ENCODE results near the gene FLRT2. TPM values are rescaled to one million over a fixed set of nuclear protein-coding genes. Genes with fewer than 3 reads are reported as not detected.
A peak's percentile ranks its signal among the peaks of the same experiment; 100 is the strongest.

The FLRT2 gene
- total RNA-seq, 2 experiments from 2014 or later: not detected

GRCh38 chr14:85517114-85517688, 12.7 kb upstream of the FLRT2 start:
- no peaks in the 10 kb centered on the region for H3K36me3 Mint-ChIP-seq (ENCODE audit: low read depth)

DNA sequence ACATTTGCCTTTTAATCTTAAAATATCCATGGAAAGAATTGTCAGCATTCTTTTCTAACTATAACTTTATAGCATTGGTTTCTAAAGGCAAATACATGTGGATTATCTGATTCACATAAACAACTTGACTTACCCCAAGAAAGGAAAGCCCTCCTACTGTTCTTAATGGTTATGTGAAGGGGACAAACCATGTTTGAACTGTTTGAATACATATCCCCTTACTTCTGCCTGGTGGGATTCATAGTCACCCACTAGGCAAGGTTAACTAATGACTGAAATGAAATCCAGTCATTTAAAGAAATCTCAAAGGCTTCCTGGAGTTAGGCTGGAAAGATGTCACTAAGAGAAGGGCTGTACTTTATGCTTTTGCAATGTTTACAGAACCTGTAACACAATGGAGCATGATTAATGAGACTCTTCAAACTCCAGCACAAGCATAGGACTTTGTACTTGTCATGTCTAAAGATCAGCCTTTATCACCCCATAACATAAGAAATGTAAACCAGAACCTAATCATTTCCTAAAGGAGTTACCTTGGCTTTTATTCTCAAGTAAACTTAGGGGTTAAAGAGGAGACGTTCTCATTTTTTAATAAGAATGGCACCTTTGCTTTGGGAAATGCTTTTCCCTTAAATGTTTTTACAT, 10.2 kb upstream of the FLRT2 start:
- ChIA-PET POLR2A (no interaction called here), CTCF (no interaction called here)
- ATAC-seq: no peak
- no peaks in the 10 kb centered on the region for H3K4me1 Mint-ChIP-seq (ENCODE audit: low read depth)
- H3K27me3 Mint-ChIP-seq (ENCODE audit: low read depth): no peaks in the 10 kb centered on the region
- no peaks in the 10 kb centered on the region for H3K9me3 Mint-ChIP-seq (ENCODE audit: insufficient read depth)
- no peak for DNase-seq
- no peaks in the 10 kb centered on the region for H3K36me3 Mint-ChIP-seq (ENCODE audit: low read depth)
- H3K4me3 Mint-ChIP-seq: no peak overlapping the region
- H3K27ac Mint-ChIP-seq: no peak overlapping the region

More at GRCh38 chr14:85517114-85517688, 12.7 kb upstream of the FLRT2 start:
- no peak for ATAC-seq
- POLR2A ChIA-PET: no interaction called here
- H3K9me3 Mint-ChIP-seq (ENCODE audit: insufficient read depth): no peaks in the 10 kb centered on the region
- DNase-seq: no peak
- H3K27me3 Mint-ChIP-seq (ENCODE audit: low read depth): no peaks in the 10 kb centered on the region
- CTCF ChIA-PET: no interaction called here
- no peak overlapping the region for H3K4me3 Mint-ChIP-seq
- H3K4me1 Mint-ChIP-seq (ENCODE audit: low read depth): no peaks in the 10 kb centered on the region
- H3K27ac Mint-ChIP-seq: no peak overlapping the region

GRCh38 chr14:85520581-85520980, 9.4 kb upstream of the FLRT2 start:
- ATAC-seq (no peak), DNase-seq (no peak)
- Mint-ChIP-seq H3K4me3 (no peak overlapping the region), H3K36me3 (ENCODE audit: low read depth) (no peaks in the 10 kb centered on the region), H3K27ac (no peak overlapping the region), H3K4me1 (ENCODE audit: low read depth) (no peaks in the 10 kb centered on the region), H3K27me3 (ENCODE audit: low read depth) (no peaks in the 10 kb centered on the region), H3K9me3 (ENCODE audit: insufficient read depth) (no peaks in the 10 kb centered on the region)
- CTCF ChIA-PET: no interaction called here
- POLR2A ChIA-PET: no interaction called here

GRCh38 chr14:85523624-85524023, 6.3 kb upstream of the FLRT2 start:
- no peak for DNase-seq
- no peak overlapping the region for H3K4me3 Mint-ChIP-seq

GRCh38 chr14:85527006-85527405, 2.9 kb upstream of the FLRT2 start:
- Mint-ChIP-seq H3K36me3 (ENCODE audit: low read depth) (peaks cover 5% of the 10 kb centered on the region), H3K9me3 (ENCODE audit: insufficient read depth) (no peaks in the 10 kb centered on the region)
- ATAC-seq: no peak

More at GRCh38 chr14:85523624-85524023, 6.3 kb upstream of the FLRT2 start:
- Mint-ChIP-seq H3K36me3 (ENCODE audit: low read depth) (no peaks in the 10 kb centered on the region), H3K27me3 (ENCODE audit: low read depth) (peaks cover 7% of the 10 kb centered on the region), H3K27ac (no peak overlapping the region), H3K4me1 (ENCODE audit: low read depth) (no peaks in the 10 kb centered on the region), H3K9me3 (ENCODE audit: insufficient read depth) (no peaks in the 10 kb centered on the region)
- ATAC-seq: no peak
- ChIA-PET POLR2A (no interaction called here), CTCF (no interaction called here)

GRCh38 chr14:85527445-85528035, 2.4 kb upstream of the FLRT2 start:
- H3K4me3 Mint-ChIP-seq: no peak overlapping the region
- peaks cover 16% of the 10 kb centered on the region for H3K4me1 Mint-ChIP-seq (ENCODE audit: low read depth)
- ChIA-PET CTCF (no interaction called here), POLR2A (no interaction called here)
- H3K27me3 Mint-ChIP-seq (ENCODE audit: low read depth): peaks cover 45% of the 10 kb centered on the region
- ATAC-seq (no peak), DNase-seq (no peak)
- no peaks in the 10 kb centered on the region for H3K9me3 Mint-ChIP-seq (ENCODE audit: insufficient read depth)
- H3K27ac Mint-ChIP-seq: no peak overlapping the region
- peaks cover 7% of the 10 kb centered on the region for H3K36me3 Mint-ChIP-seq (ENCODE audit: low read depth)

More at GRCh38 chr14:85527006-85527405, 2.9 kb upstream of the FLRT2 start:
- ChIA-PET POLR2A (no interaction called here), CTCF (no interaction called here)
- Mint-ChIP-seq H3K4me1 (ENCODE audit: low read depth) (peaks cover 12% of the 10 kb centered on the region), H3K27ac (no peak overlapping the region), H3K4me3 (no peak overlapping the region), H3K27me3 (ENCODE audit: low read depth) (peaks cover 40% of the 10 kb centered on the region)
- no peak for DNase-seq

DNA sequence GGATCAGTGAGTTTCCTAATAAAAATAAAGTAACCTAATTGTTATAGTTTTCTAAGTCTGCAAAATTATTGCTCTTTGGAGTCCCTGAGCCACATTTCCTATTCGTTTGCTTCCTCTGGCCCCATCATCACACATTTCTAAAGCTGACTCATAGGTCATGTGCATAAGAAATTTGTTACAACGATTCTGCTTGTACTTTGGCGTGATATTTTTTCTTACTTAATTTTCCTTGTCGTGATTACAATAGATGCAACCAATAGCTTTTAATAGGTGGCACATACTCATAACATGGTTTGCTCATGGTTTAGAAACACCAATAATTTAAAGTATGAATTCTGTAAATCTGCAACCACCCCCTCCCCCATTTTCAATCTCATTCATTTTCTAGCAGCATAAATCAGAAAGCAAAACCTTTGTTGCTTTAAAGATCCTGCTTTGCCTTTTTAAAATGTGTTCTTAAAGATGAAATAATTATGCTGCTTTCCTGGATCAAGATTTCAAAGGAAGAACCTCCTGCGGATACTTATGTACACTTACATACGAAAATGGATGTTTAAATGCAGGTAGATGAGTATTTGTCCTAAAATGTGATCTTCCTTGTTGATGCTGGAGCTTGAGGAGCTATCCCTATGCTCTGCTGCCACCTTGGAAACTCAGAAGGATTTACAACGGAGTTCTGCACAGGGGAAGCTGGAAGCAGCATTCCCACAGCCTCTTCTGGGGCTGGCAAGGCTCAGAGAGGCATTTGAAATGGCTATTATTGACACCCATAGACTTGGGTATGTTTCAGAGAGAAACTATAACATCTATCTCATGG, 1.7 kb upstream of the FLRT2 start:
- Mint-ChIP-seq H3K36me3 (ENCODE audit: low read depth) (peaks cover 7% of the 10 kb centered on the region), H3K27ac (no peak overlapping the region), H3K4me1 (ENCODE audit: low read depth) (peaks cover 20% of the 10 kb centered on the region), H3K4me3 (no peak overlapping the region), H3K9me3 (ENCODE audit: insufficient read depth) (no peaks in the 10 kb centered on the region), H3K27me3 (ENCODE audit: low read depth) (peaks cover 51% of the 10 kb centered on the region)
- CTCF ChIA-PET: no interaction called here
- no peak for ATAC-seq
- POLR2A ChIA-PET: no interaction called here
- DNase-seq: no peak

GRCh38 chr14:85528897-85529631, 880 bp upstream of the FLRT2 start:
- H3K36me3 Mint-ChIP-seq (ENCODE audit: low read depth): peaks cover 7% of the 10 kb centered on the region
- no peak for DNase-seq
- H3K4me3 Mint-ChIP-seq: no peak overlapping the region
- no peaks in the 10 kb centered on the region for H3K9me3 Mint-ChIP-seq (ENCODE audit: insufficient read depth)
- no peak overlapping the region for H3K27ac Mint-ChIP-seq
- H3K4me1 Mint-ChIP-seq (ENCODE audit: low read depth): peaks cover 20% of the 10 kb centered on the region
- CTCF ChIA-PET: no interaction called here
- peaks cover 54% of the 10 kb centered on the region for H3K27me3 Mint-ChIP-seq (ENCODE audit: low read depth)
- POLR2A ChIA-PET: no interaction called here
- no peak for ATAC-seq

DNA sequence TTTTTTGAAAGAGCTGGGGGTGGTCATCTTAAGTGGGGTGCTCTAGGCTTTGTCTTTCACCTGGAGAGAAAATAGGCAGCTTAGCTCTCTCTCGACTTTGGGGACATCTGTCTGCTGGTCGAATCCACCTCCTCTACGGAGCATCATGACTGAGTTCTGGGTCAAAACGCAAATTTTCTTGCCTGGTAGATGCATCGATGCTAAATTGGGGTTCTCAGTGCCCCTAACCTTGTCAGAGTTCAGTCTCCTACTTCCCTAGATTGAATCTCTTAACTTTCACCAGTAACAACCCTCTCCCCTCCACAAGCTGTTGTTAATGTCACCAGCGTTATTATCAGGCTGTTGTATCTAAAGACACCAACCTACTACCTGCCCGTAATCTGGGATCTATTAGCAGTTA, 682 bp downstream of the FLRT2 start:
- DNase-seq (no peak), ATAC-seq (no peak)
- CTCF ChIA-PET: no interaction called here
- Mint-ChIP-seq H3K27ac (no peak overlapping the region), H3K36me3 (ENCODE audit: low read depth) (peaks cover 7% of the 10 kb centered on the region), H3K4me3 (no peak overlapping the region), H3K4me1 (ENCODE audit: low read depth) (peaks cover 20% of the 10 kb centered on the region), H3K9me3 (ENCODE audit: insufficient read depth) (no peaks in the 10 kb centered on the region), H3K27me3 (ENCODE audit: low read depth) (peaks cover 70% of the 10 kb centered on the region)
- POLR2A ChIA-PET: no interaction called here

DNA sequence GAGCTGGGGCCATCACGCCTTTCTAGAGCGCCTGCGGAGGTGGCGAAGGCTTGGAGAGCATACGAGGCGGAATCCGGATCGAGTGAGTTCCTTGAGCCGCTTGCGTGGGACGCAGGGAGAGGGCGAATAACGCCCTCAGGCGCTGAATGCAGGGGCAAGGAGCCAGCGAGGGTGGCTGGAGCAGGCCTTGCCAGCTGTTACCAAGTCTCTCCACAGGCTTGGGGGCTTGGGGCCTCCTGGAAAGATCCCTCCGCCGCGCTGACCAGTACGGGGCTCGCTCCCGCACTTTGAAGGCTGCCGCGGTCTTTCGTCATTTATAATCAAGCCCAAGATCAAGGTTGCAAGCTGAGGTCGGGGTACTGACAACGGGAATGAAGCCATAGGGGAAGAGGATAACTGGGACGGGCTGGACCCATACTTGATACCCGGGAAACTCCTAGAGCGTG, 1.2 kb downstream of the FLRT2 start:
- CTCF ChIA-PET: no interaction called here
- Mint-ChIP-seq H3K27me3 (ENCODE audit: low read depth) (peaks cover 74% of the 10 kb centered on the region), H3K4me3 (no peak overlapping the region), H3K4me1 (ENCODE audit: low read depth) (peaks cover 20% of the 10 kb centered on the region), H3K9me3 (ENCODE audit: insufficient read depth) (no peaks in the 10 kb centered on the region), H3K27ac (no peak overlapping the region), H3K36me3 (ENCODE audit: low read depth) (peaks cover 7% of the 10 kb centered on the region)
- DNase-seq (no peak), ATAC-seq (no peak)
- POLR2A ChIA-PET: no interaction called here

DNA sequence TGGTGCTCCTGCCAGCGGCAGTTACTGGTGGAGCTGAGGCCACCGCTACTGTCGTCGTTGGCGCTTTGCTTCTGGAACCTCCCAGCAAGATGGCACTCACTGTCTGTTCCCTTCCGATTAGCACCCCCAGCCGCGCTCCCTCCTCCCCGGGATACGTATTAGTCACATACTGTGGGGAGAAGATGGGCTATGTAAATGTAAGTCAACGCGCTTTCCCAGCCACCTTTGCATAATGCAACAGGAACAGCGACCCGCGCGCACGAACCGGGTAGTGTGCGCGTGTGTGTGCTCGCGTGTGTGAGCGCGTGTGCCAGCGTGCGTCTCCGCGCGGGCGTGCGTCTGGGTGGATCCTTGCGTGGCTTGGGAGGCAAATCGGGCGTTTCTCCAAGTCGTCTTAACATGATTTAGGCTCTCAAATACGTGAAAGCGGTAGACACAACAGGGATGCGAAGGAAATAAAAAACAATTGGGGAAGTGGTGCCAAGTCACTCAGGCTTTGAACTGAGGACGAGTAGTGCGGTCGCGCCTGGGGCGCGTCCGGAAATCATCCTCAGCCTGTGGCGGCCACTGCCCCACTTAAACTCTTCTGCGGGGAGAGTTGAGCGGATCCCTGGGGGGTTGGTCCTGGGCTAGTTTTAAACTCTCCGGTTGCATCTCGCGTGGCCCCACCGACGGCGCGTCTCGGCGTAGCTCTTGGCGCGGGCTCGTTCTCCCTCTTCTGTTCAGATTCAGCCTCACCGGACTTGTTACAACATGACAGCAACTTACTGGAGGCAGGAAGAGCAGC, 1.8 kb downstream of the FLRT2 start:
- CTCF ChIA-PET: no interaction called here
- Mint-ChIP-seq H3K4me3 (peak overlapping the region; percentile 60), H3K27me3 (ENCODE audit: low read depth) (peaks cover 75% of the 10 kb centered on the region), H3K9me3 (ENCODE audit: insufficient read depth) (no peaks in the 10 kb centered on the region), H3K36me3 (ENCODE audit: low read depth) (peaks cover 7% of the 10 kb centered on the region), H3K4me1 (ENCODE audit: low read depth) (peaks cover 20% of the 10 kb centered on the region), H3K27ac (no peak overlapping the region)
- ATAC-seq: peak; percentile 36
- peak; percentile 35 for DNase-seq
- POLR2A ChIA-PET: no interaction called here

All from activated CD8-positive, alpha-beta T cell treated with anti-CD3 and anti-CD28 coated beads, Interleukin-2, amount 10 ng/mL, durations not matched to agents 7 days and 5 days (primary cell).